HepG2 (cell line): Measurements from ENCODE around the gene CD276.

ENCODE experiments used
- CENPT ChIP-seq: sonication (generic); formaldehyde crosslinking; IDR thresholded peaks from 2 replicates; pipeline ENCODE4 v1.8.0; 2022; ENCODE audit warnings: low read depth, mild to moderate bottlenecking, moderate library complexity, missing genetic modification reagents
- MIER2 ChIP-seq: IDR thresholded peaks from 2 replicates; pipeline ENCODE4 v1.6.1; 2016; ENCODE audit warnings: missing biosample characterization, missing genetic modification reagents
- POLR2A ChIP-seq, 2 experiments: IDR thresholded peaks; 2 replicates each; pipeline ENCODE4 v1.6.1; 2011; ENCODE audit warnings: low read depth in 2 of 2, low read length in 2 of 2, mild to moderate bottlenecking in 1 of 2, moderate library complexity in 1 of 2; ENCODE audit not compliant: insufficient read depth in 1 of 2
- POLR2AphosphoS5 ChIP-seq: IDR thresholded peaks from 2 replicates; pipeline ENCODE4 v1.6.1; 2012; ENCODE audit warnings: low read depth, low read length
- PRPF4 ChIP-seq: fragments of 200-400 bp; formaldehyde crosslinking; IDR thresholded peaks from 2 replicates; pipeline ENCODE4 v1.6.1; 2016; ENCODE audit warnings: low read length, low read depth; ENCODE audit not compliant: poor library complexity, severe bottlenecking
- RBFOX2 ChIP-seq: fragments of 200-400 bp; formaldehyde crosslinking; IDR thresholded peaks from 2 replicates; pipeline ENCODE4 v1.6.1; 2017; ENCODE audit warnings: low read depth, mild to moderate bottlenecking, low read length
- SRF ChIP-seq: IDR thresholded peaks from 2 replicates; pipeline ENCODE4 v1.6.1; 2011; ENCODE audit warnings: mild to moderate bottlenecking, low read depth, low read length, moderate library complexity
- ZBTB7B ChIP-seq: sonication (generic); formaldehyde crosslinking; IDR thresholded peaks from 2 replicates; pipeline ENCODE4 v1.4.0; 2020; ENCODE audit warnings: missing genetic modification reagents
- ZNF792 ChIP-seq: IDR thresholded peaks from 2 replicates; pipeline ENCODE4 v1.6.1; 2016
- ZSCAN12 ChIP-seq: sonication (generic); formaldehyde crosslinking; IDR thresholded peaks from 2 replicates; pipeline ENCODE4 v1.9.0; 2021; ENCODE audit warnings: mild to moderate bottlenecking, missing genetic modification reagents
- TF ChIP-seq, protein P1 (sequence below): IDR thresholded peaks from 2 replicates; pipeline ENCODE4 v1.6.1; 2012; ENCODE audit warnings: inconsistent platforms
- TF ChIP-seq, protein P2 (sequence below): sonication (generic); formaldehyde crosslinking; IDR thresholded peaks from 2 replicates; pipeline ENCODE4 v1.4.0; 2020; ENCODE audit warnings: low read depth, mild to moderate bottlenecking, missing genetic modification reagents
- TF ChIP-seq, protein P3 (sequence below): sonication (generic); formaldehyde crosslinking; IDR thresholded peaks from 2 replicates; pipeline ENCODE4 v1.5.0; 2020; ENCODE audit warnings: mild to moderate bottlenecking, missing genetic modification reagents, moderate library complexity
- TF ChIP-seq, protein P4 (sequence below): sonication (generic); formaldehyde crosslinking; IDR thresholded peaks from one replicate; pipeline ENCODE4 v1.5.1; 2020; ENCODE audit warnings: mild to moderate bottlenecking, missing genetic modification reagents; ENCODE audit errors: not compliant biosample characterization

DNA sequence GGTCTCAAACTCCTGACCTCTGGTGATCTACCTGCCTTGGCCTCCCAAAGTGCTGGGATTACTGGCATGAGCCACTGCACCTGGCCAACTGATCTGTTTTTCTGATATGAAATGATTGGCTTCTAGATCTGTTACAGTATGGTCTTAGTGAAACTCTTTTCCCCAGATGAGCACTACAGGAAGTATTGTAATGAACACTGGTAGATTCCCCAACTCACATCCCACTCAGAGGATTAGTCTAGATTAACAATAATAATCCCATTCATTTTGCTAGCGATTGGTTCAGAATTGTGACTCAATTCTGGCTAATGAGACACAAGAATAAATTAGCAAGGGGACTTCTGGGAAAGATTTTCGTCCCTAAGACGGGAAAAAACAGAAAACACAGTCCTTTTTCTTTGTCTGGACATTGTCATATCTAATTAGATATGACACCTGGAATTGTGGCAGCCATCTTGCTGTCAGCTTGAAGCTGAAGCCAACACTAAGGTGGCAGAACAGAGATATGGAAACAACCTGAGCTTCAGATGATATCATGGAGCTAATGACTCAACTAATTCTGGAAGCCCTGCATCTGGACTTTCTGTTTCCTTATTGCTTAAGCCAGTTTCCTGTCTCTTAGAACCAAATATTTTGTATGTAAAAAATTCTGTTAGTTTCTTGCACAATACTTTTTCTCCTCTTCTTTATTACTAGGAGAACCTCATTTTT, 33.6 kb upstream of the CD276 start:
- no peak for TF ChIP-seq ZSCAN12
- no peak for TF ChIP-seq POLR2A (IDR thresholded peaks at IDR 0.05; ENCODE audit: insufficient read depth in 1 of 2, low read depth in 2 of 2, low read length in 2 of 2)
- TF ChIP-seq, protein P1, sequence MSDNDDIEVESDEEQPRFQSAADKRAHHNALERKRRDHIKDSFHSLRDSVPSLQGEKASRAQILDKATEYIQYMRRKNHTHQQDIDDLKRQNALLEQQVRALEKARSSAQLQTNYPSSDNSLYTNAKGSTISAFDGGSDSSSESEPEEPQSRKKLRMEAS, result no peak
- no peak for TF ChIP-seq SRF
- no peak for TF ChIP-seq POLR2AphosphoS5
- no peak for TF ChIP-seq MIER2 (CRISPR knock-in tag)
- no peak for TF ChIP-seq ZBTB7B (CRISPR knock-in tag)
- TF ChIP-seq, protein P2, sequence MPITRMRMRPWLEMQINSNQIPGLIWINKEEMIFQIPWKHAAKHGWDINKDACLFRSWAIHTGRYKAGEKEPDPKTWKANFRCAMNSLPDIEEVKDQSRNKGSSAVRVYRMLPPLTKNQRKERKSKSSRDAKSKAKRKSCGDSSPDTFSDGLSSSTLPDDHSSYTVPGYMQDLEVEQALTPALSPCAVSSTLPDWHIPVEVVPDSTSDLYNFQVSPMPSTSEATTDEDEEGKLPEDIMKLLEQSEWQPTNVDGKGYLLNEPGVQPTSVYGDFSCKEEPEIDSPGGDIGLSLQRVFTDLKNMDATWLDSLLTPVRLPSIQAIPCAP (CRISPR knock-in tag), result no peak
- TF ChIP-seq, protein P3, sequence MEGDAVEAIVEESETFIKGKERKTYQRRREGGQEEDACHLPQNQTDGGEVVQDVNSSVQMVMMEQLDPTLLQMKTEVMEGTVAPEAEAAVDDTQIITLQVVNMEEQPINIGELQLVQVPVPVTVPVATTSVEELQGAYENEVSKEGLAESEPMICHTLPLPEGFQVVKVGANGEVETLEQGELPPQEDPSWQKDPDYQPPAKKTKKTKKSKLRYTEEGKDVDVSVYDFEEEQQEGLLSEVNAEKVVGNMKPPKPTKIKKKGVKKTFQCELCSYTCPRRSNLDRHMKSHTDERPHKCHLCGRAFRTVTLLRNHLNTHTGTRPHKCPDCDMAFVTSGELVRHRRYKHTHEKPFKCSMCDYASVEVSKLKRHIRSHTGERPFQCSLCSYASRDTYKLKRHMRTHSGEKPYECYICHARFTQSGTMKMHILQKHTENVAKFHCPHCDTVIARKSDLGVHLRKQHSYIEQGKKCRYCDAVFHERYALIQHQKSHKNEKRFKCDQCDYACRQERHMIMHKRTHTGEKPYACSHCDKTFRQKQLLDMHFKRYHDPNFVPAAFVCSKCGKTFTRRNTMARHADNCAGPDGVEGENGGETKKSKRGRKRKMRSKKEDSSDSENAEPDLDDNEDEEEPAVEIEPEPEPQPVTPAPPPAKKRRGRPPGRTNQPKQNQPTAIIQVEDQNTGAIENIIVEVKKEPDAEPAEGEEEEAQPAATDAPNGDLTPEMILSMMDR (CRISPR knock-in tag), result no peak
- TF ChIP-seq RBFOX2, result no peak
- TF ChIP-seq ZNF792, result no peak
- no peak for TF ChIP-seq CENPT (CRISPR knock-in tag)
- TF ChIP-seq, protein P4, sequence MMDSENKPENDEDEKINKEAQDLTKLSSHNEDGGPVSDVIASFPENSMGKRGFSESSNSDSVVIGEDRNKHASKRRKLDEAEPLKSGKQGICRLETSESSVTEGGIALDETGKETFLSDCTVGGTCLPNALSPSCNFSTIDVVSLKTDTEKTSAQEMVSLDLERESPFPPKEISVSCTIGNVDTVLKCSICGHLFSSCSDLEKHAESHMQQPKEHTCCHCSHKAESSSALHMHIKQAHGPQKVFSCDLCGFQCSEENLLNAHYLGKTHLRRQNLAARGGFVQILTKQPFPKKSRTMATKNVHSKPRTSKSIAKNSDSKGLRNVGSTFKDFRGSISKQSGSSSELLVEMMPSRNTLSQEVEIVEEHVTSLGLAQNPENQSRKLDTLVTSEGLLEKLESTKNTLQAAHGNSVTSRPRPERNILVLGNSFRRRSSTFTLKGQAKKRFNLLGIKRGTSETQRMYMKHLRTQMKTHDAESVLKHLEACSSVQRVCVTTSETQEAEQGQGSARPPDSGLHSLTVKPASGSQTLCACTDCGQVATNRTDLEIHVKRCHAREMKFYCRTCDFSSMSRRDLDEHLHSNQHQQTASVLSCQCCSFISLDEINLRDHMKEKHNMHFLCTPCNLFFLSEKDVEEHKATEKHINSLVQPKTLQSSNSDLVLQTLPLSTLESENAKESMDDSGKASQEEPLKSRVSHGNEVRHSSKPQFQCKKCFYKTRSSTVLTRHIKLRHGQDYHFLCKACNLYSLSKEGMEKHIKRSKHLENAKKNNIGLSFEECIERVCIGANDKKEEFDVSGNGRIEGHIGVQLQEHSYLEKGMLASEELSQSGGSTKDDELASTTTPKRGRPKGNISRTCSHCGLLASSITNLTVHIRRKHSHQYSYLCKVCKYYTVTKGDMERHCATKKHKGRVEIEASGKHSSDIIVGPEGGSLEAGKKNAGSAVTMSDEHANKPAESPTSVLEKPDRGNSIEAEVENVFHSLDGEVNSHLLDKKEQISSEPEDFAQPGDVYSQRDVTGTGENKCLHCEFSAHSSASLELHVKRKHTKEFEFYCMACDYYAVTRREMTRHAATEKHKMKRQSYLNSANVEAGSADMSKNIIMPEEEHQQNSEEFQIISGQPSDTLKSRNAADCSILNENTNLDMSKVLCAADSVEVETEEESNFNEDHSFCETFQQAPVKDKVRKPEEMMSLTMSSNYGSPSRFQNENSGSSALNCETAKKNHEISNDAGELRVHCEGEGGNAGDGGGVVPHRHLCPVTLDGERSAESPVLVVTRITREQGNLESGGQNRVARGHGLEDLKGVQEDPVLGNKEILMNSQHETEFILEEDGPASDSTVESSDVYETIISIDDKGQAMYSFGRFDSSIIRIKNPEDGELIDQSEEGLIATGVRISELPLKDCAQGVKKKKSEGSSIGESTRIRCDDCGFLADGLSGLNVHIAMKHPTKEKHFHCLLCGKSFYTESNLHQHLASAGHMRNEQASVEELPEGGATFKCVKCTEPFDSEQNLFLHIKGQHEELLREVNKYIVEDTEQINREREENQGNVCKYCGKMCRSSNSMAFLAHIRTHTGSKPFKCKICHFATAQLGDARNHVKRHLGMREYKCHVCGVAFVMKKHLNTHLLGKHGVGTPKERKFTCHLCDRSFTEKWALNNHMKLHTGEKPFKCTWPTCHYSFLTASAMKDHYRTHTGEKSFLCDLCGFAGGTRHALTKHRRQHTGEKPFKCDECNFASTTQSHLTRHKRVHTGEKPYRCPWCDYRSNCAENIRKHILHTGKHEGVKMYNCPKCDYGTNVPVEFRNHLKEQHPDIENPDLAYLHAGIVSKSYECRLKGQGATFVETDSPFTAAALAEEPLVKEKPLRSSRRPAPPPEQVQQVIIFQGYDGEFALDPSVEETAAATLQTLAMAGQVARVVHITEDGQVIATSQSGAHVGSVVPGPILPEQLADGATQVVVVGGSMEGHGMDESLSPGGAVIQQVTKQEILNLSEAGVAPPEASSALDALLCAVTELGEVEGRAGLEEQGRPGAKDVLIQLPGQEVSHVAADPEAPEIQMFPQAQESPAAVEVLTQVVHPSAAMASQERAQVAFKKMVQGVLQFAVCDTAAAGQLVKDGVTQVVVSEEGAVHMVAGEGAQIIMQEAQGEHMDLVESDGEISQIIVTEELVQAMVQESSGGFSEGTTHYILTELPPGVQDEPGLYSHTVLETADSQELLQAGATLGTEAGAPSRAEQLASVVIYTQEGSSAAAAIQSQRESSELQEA (CRISPR knock-in tag), result no peak
- TF ChIP-seq PRPF4, result no peak
